Measurements from ENCODE around the gene ACBD4.
A peak's percentile ranks its signal among the peaks of the same experiment; 100 is the strongest.

Gene ACBD4

DNA sequence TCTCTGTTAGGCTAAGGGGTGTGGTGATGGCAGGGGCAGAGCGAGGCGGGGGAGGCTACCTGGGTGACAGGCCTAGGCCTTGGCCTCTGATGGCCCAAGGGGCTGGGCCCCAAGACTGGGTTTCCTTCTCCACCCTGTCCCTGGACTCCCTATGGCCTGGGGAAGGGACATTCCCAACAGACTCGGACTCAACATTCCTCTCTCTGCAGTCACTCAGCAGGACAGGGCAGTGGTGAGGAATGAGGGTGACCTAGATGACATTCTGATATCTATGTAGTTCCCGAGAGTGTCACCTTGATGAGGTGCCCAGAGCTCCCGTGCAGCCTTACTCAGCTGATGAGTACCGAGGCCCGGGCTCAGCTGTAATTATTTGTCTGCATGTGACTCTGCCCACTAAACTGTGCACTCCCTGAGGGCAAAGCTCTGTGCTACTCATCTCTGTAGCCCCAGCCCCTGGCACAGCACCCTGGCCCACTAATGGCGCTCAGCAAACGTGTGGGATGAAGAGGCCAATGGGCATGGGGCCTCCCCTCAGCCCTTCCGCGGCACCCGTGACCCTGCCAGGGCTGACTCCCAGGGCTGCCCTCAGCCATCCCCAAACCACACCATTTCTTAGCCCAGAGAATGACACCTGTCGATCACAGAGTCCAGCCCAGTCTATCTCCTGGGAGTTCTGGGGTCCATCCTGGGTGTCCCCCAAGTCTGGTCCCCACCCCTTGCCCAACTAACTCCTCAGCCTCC, 5.4 kb upstream of the ACBD4 start:
- Histone ChIP-seq H3K36me3 (ENCODE audit: insufficient read depth, low read length) (no peaks in the 10 kb centered on the region), H3F3A (ENCODE audit: low read depth) (no peaks in the 10 kb centered on the region), H3K27me3 (ENCODE audit: insufficient read depth, low read length, poor library complexity, severe bottlenecking) (no peaks in the 10 kb centered on the region), H3K9me2 (replicated peaks; ENCODE audit: low read depth, low read length) (no peaks in the 10 kb centered on the region), H4K20me1 (ENCODE audit: insufficient read depth, low read length, poor library complexity, severe bottlenecking) (no peaks in the 10 kb centered on the region), H2AFZ (ENCODE audit: low read length) (no peak overlapping the region), H3K4me1 (ENCODE audit: insufficient read depth, low read length, poor library complexity, severe bottlenecking) (peaks cover 6% of the 10 kb centered on the region), H3K4me2 (ENCODE audit: low read depth, low read length, poor library complexity, severe bottlenecking) (no peak overlapping the region), H3K9me3 (ENCODE audit: insufficient read depth, low read depth, low read length) (no peaks in the 10 kb centered on the region), H3K4me3 (ENCODE audit: low read length, poor library complexity, severe bottlenecking) (no peak overlapping the region), H3K9ac (ENCODE audit: low read depth, low read length, poor library complexity, severe bottlenecking) (no peak overlapping the region), H3K79me2 (ENCODE audit: insufficient read depth, low read length) (no peaks in the 10 kb centered on the region)
- no peak for TF ChIP-seq EZH2phosphoT487 (IDR thresholded peaks at IDR 0.05; ENCODE audit: borderline replicate concordance)
- no peak for TF ChIP-seq CTCF (conservative IDR thresholded peaks at IDR 0.05; ENCODE audit: low read length)

GRCh38 chr17:45130681-45131615, 4.5 kb upstream of the ACBD4 start:
- no peaks in the 10 kb centered on the region for H4K20me1 ChIP-seq (ENCODE audit: insufficient read depth, low read length, poor library complexity, severe bottlenecking)
- no peak overlapping the region for H2AFZ ChIP-seq (ENCODE audit: low read length)
- no peak overlapping the region for H3K4me2 ChIP-seq (ENCODE audit: low read depth, low read length, poor library complexity, severe bottlenecking)
- H3F3A ChIP-seq (ENCODE audit: low read depth) = no peaks in the 10 kb centered on the region
- peaks cover 7% of the 10 kb centered on the region for H3K4me1 ChIP-seq (ENCODE audit: insufficient read depth, low read length, poor library complexity, severe bottlenecking)
- H3K4me3 ChIP-seq (ENCODE audit: low read length, poor library complexity, severe bottlenecking) = peak overlapping the region; percentile 96
- H3K79me2 ChIP-seq (ENCODE audit: insufficient read depth, low read length) = peaks cover 4% of the 10 kb centered on the region; the same call in 1 of the 2 replicates
- no peaks in the 10 kb centered on the region for H3K36me3 ChIP-seq (ENCODE audit: insufficient read depth, low read length)
- no peaks in the 10 kb centered on the region for H3K9me3 ChIP-seq (ENCODE audit: insufficient read depth, low read depth, low read length)
- no peaks in the 10 kb centered on the region for H3K9me2 ChIP-seq (replicated peaks; ENCODE audit: low read depth, low read length)
- H3K9ac ChIP-seq (ENCODE audit: low read depth, low read length, poor library complexity, severe bottlenecking) = no peak overlapping the region
- TF ChIP-seq CTCF (conservative IDR thresholded peaks at IDR 0.05; ENCODE audit: low read length) (no peak), EZH2phosphoT487 (IDR thresholded peaks at IDR 0.05; ENCODE audit: borderline replicate concordance) (no peak)
- no peaks in the 10 kb centered on the region for H3K27me3 ChIP-seq (ENCODE audit: insufficient read depth, low read length, poor library complexity, severe bottlenecking)

GRCh38 chr17:45131616-45132319, 3.7 kb upstream of the ACBD4 start:
- Histone ChIP-seq H3K79me2 (ENCODE audit: insufficient read depth, low read length) (peaks cover 12% of the 10 kb centered on the region; the same call in 1 of the 2 replicates), H2AFZ (ENCODE audit: low read length) (peak overlapping the region; percentile 67; the same call in 1 of the 2 replicates), H4K20me1 (ENCODE audit: insufficient read depth, low read length, poor library complexity, severe bottlenecking) (no peaks in the 10 kb centered on the region), H3F3A (ENCODE audit: low read depth) (no peaks in the 10 kb centered on the region), H3K27me3 (ENCODE audit: insufficient read depth, low read length, poor library complexity, severe bottlenecking) (no peaks in the 10 kb centered on the region), H3K4me3 (ENCODE audit: low read length, poor library complexity, severe bottlenecking) (peak overlapping the region; percentile 96), H3K4me2 (ENCODE audit: low read depth, low read length, poor library complexity, severe bottlenecking) (peak overlapping the region; percentile 82), H3K9ac (ENCODE audit: low read depth, low read length, poor library complexity, severe bottlenecking) (peak overlapping the region; percentile 45), H3K9me2 (replicated peaks; ENCODE audit: low read depth, low read length) (no peaks in the 10 kb centered on the region), H3K4me1 (ENCODE audit: insufficient read depth, low read length, poor library complexity, severe bottlenecking) (peaks cover 15% of the 10 kb centered on the region), H3K36me3 (ENCODE audit: insufficient read depth, low read length) (no peaks in the 10 kb centered on the region), H3K9me3 (ENCODE audit: insufficient read depth, low read depth, low read length) (no peaks in the 10 kb centered on the region)
- TF ChIP-seq EZH2phosphoT487 (IDR thresholded peaks at IDR 0.05; ENCODE audit: borderline replicate concordance) = no peak
- TF ChIP-seq CTCF (conservative IDR thresholded peaks at IDR 0.05; ENCODE audit: low read length) = peak; percentile 86

All from Loucy (cell line).